Measurements from ENCODE around the gene NSMCE1.

DNA sequence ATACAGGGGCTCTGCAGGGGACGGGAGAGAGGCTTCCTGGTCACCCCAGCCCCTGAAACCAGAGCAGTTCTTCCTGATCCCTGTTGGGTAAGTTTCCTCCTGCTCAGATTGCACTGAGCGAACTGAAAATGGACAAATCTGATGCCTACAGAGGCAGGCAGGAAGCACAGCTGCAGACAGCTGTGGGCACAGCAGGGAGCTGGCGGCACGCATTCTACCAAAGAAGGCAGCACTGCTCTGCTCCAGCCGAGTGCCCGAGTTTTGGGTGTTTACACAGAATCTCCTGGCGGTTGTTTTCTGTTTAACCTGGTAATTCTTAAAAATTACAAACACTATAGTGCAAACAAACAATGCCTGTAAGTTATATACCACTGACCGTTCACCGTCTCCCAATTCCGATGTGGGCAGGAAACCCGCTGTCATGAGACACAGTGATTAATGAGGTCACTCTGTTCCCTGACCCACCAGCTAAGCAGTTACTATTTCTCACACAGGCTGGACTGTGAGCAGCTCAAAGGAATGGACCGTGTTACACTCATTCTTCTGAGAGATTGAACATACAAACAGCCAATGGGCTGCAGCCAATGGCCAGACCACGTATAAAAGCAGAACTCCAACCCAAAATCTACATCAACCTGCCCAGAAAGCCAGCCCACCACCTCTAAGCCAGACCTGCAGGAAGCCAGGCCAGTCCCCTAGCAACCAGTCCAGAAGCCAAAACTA lies 25.5 kb downstream of the NSMCE1 start:
- TF ChIP-seq, protein P1, sequence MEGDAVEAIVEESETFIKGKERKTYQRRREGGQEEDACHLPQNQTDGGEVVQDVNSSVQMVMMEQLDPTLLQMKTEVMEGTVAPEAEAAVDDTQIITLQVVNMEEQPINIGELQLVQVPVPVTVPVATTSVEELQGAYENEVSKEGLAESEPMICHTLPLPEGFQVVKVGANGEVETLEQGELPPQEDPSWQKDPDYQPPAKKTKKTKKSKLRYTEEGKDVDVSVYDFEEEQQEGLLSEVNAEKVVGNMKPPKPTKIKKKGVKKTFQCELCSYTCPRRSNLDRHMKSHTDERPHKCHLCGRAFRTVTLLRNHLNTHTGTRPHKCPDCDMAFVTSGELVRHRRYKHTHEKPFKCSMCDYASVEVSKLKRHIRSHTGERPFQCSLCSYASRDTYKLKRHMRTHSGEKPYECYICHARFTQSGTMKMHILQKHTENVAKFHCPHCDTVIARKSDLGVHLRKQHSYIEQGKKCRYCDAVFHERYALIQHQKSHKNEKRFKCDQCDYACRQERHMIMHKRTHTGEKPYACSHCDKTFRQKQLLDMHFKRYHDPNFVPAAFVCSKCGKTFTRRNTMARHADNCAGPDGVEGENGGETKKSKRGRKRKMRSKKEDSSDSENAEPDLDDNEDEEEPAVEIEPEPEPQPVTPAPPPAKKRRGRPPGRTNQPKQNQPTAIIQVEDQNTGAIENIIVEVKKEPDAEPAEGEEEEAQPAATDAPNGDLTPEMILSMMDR (IDR thresholded peaks at IDR 0.05 in 8 of 11, conservative IDR thresholded peaks at IDR 0.05 in 3 of 11), result no peak
- TF ChIP-seq POLR2AphosphoS5 (IDR thresholded peaks at IDR 0.05), result peak in 2 of 3 donors; percentile 65 to 68

Data from spleen (tissue), 7 donors.